C4-2B (cell line): ENCODE data around the gene TNFRSF1A.
A peak's percentile ranks its signal among the peaks of the same experiment; 100 is the strongest.

Source experiments
- H3K27ac ChIP-seq: fragments of 450-650 bp; 2 replicates; pipeline ENCODE4 v1.5.1; 2017
- CTCF ChIP-seq: fragments of 450-650 bp; conservative IDR thresholded peaks from 2 replicates; pipeline ENCODE4 v1.5.1; 2017; ENCODE audit warnings: mild to moderate bottlenecking
- ZFX ChIP-seq: fragments of 450-650 bp; IDR thresholded peaks from 2 replicates; pipeline ENCODE4 v1.6.1; 2017

TNFRSF1A gene

GRCh38 chr12:6285063-6285477, 56.8 kb downstream of the TNFRSF1A start:
- TF ChIP-seq CTCF (peak; percentile 96), ZFX (no peak)
- H3K27ac ChIP-seq = no peak overlapping the region

GRCh38 chr12:6284273-6284672, 57.6 kb downstream of the TNFRSF1A start:
- H3K27ac ChIP-seq = no peak overlapping the region; the same call in 1 of the 2 replicates
- TF ChIP-seq ZFX (no peak), CTCF (no peak)

- H3K27ac ChIP-seq = no peak overlapping the region
- TF ChIP-seq ZFX (no peak), CTCF (no peak)
Observed at GRCh38 chr12:6282453-6282840, 59.4 kb downstream of the TNFRSF1A start.

GRCh38 chr12:6281081-6281809, 60.6 kb downstream of the TNFRSF1A start:
- peak overlapping the region; percentile 95 for H3K27ac ChIP-seq
- no peak for TF ChIP-seq ZFX
- TF ChIP-seq CTCF = no peak

GRCh38 chr12:6280672-6281071, 61.2 kb downstream of the TNFRSF1A start:
- TF ChIP-seq CTCF (no peak), ZFX (no peak)
- peak overlapping the region; percentile 95 for H3K27ac ChIP-seq

- peak overlapping the region; percentile 95 for H3K27ac ChIP-seq
- TF ChIP-seq CTCF = no peak
- TF ChIP-seq ZFX = no peak
Observed at GRCh38 chr12:6280053-6280469, 61.8 kb downstream of the TNFRSF1A start.

GRCh38 chr12:6279631-6280030, 62.2 kb downstream of the TNFRSF1A start:
- TF ChIP-seq CTCF (no peak), ZFX (no peak)
- H3K27ac ChIP-seq = peak overlapping the region; percentile 95
